22Rv1 (cell line): Measurements from ENCODE around the gene KRTAP10-10.

Experiments used
- H3K27ac ChIP-seq: fragments of 450-650 bp; 2 replicates; pipeline ENCODE4 v1.5.1; 2017
- ZFX ChIP-seq: fragments of 450-650 bp; IDR thresholded peaks from 2 replicates; pipeline ENCODE4 v1.6.1; 2017; ENCODE audit warnings: antibody characterized with exemption, borderline replicate concordance
- TF ChIP-seq, protein P1 (sequence below): fragments of 450-650 bp; IDR thresholded peaks from 2 replicates; pipeline ENCODE4 v1.5.1; 2017; ENCODE audit warnings: mild to moderate bottlenecking

The KRTAP10-10 gene

DNA sequence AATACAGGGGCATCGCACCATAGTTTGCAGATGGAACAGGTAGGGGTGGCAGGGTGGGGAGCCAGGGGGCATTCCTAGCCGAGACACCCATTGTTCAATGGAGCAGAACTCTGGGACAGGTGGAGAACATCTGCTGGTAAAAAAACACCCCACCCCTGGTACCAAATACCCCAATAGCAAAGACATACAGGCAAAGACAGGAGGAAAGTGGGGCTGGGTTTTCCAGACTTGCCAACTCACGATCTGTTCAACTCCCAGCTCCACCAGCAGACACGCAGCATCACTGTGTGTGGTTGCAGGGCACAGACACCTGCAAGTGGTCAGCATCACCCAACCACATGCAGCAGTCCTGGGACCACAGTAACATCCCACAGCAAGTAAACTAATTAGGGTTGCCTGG, 25.6 kb upstream of the KRTAP10-10 start:
- TF ChIP-seq, protein P1, sequence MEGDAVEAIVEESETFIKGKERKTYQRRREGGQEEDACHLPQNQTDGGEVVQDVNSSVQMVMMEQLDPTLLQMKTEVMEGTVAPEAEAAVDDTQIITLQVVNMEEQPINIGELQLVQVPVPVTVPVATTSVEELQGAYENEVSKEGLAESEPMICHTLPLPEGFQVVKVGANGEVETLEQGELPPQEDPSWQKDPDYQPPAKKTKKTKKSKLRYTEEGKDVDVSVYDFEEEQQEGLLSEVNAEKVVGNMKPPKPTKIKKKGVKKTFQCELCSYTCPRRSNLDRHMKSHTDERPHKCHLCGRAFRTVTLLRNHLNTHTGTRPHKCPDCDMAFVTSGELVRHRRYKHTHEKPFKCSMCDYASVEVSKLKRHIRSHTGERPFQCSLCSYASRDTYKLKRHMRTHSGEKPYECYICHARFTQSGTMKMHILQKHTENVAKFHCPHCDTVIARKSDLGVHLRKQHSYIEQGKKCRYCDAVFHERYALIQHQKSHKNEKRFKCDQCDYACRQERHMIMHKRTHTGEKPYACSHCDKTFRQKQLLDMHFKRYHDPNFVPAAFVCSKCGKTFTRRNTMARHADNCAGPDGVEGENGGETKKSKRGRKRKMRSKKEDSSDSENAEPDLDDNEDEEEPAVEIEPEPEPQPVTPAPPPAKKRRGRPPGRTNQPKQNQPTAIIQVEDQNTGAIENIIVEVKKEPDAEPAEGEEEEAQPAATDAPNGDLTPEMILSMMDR = no peak
- no peak overlapping the region for H3K27ac ChIP-seq

DNA sequence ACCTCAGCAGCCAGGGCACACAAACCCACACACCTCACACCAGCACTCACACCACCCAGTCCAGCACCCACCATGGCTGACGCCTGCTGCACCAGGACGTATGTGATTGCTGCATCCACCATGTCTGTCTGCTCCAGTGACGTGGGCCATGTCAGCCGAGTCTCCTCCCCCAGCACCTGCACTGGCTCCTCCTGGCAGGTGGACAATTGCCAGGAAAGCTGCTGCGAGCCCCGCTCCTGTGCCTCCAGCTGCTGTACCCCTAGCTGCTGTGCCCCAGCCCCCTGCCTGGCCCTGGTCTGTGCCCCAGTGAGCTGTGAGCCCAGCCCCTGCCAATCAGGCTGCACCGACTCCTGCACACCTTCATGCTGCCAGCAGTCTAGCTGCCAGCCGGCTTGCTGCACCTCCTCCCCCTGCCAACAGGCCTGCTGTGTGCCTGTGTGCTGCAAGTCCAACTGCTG, 25.1 kb upstream of the KRTAP10-10 start, which contains the start of gene KRTAP10-8:
Gene KRTAP10-8 (plus strand): TSS at position 51 of the 458 bp plus-strand sequence. CDS start 22 bp downstream, at position 73.
- no peak for TF ChIP-seq ZFX
- TF ChIP-seq, protein P1 = no peak
- no peak within 1 kb of the TSS for H3K27ac ChIP-seq

DNA sequence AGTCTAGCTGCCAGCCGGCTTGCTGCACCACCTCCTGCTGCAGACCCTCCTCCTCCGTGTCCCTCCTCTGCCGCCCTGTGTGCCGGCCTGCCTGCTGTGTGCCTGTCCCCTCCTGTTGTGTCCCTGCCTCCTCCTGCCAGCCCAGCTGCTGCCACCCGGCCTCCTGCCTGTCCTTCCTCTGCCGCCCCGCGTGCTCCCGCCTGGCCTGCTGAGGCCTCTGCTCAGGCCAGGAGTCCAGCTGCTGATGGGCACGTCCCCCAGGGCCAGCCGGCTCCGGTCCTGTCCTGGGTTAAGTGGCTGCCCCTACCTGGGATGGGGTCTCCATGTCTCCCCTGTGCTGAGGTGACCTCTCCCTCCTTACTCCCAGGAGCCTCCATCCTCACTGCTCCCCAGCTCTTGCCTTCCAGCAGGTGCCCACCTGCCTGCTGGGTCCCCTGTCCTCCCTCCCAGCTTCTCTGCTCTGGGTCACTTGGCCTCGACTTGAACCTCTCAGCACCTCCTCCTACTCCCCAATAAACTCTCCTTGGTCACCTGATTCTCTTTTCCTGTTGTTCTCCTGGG, 24.4 kb upstream of the KRTAP10-10 start:
- no peak for TF ChIP-seq ZFX
- TF ChIP-seq, protein P1 = no peak
- H3K27ac ChIP-seq = no peak overlapping the region

DNA sequence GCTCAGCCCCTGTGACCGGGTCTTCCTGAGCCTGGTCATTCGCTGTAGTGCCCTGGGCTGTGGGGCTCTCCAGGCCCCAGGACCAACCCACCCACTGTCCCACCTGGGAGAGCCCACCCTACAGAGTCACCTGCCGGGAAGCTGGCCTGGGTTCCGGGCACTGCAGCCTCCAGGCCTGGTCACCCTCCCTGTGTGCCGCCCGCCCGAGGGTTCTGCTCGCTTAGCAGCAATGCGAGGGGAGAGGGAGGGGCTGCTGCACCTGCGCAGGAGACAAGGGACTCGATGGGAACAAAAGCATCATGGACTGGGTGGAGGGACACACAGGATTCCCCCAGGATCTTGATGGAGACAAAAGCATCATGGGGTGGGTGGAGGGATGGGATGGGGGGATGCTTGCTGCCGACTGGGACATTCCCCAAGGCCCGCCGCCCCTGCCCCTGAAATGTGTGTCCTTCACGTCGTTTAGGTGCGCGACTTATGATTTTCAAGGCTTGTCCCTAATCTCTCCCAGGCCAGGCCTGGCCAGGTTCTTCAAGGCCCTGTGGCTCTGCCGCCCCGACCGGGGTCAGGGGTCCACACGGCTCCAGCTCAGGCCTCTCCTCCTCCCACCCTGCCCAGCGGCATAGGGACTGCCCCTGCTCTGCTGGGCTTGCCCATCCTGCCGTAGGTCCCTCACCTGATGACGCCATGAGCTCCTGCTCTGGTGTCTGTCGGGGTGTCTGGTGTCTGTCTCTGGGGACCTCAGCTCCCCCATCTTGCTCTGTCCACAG, 23.6 kb upstream of the KRTAP10-10 start:
- TF ChIP-seq ZFX = no peak
- TF ChIP-seq, protein P1 = no peak

DNA sequence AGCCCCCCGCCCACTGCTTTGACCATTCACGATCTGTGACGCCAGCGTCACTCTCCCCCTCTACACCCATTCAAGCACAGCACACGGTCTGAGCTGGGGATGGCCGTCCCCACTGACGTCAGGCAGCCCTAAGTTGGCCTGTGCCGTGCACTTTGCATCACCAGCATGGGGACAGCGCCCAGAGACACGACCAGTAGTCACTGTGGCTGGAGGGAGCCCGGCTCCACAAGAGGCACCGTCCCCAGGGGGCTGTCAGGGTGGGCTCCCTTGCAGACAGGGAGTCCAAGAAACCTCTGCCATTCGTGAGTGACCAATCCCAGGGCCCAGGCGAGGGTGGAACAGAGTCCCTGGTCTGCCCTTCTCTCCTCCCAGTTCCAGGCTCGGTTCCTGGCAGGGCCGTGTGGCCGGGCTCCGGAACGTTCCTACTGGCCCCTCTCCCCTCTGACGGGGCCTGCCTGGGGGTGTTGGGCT, 23.0 kb upstream of the KRTAP10-10 start:
- no peak overlapping the region for H3K27ac ChIP-seq
- TF ChIP-seq, protein P1 = no peak
- no peak for TF ChIP-seq ZFX

More for the DNA sequence above, 23.6 kb upstream of the KRTAP10-10 start:
- H3K27ac ChIP-seq = no peak overlapping the region

DNA sequence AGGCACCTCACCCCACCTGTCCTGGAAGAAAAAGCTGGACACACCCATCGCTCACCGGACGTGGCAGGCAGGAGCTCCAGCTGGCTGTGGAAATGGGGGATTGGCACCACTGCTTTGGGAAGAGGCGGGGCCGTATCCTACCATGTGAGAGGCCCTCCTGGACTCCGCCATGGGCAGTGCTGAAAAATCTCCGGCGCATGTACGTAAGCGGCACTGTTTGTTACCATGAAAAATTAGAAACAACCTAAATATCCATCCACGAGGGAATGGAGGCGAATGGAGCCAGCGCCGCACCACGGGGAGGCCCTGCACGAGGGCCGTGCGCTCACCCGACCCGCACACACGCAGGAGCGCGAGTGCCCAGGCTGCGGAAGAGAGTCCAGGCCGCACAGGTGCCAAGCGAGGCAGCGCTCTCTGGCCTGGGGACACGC, 22.2 kb upstream of the KRTAP10-10 start:
- TF ChIP-seq, protein P1 = no peak
- no peak for TF ChIP-seq ZFX
- H3K27ac ChIP-seq = no peak overlapping the region

DNA sequence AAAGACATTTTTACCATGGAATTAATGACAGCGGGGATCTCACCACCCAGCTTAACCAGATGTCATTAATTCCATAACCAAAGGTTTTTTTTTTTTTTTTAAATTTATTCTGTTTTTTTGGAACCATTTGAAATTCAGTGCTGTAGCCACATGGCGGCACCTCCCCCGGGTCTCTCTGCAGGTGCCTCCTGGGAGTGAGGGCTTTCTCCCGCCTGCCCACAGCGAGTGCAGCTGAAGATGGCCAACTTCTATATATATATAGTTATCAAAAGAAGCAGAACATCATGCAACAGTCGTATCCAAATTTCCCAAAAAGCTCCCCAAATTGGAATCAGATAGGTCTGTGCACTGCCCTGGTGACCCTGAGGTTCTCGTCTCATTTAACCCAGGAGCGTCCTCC, 21.7 kb upstream of the KRTAP10-10 start:
- H3K27ac ChIP-seq = no peak overlapping the region
- TF ChIP-seq ZFX = no peak
